ENCODE measurements around the gene CDKN1A. TPM values are rescaled to one million over a fixed set of nuclear protein-coding genes. Genes with fewer than 3 reads are reported as not detected.

CDKN1A gene
- total RNA-seq, 1 donor from 2014 or later: 50.4 TPM

DNA sequence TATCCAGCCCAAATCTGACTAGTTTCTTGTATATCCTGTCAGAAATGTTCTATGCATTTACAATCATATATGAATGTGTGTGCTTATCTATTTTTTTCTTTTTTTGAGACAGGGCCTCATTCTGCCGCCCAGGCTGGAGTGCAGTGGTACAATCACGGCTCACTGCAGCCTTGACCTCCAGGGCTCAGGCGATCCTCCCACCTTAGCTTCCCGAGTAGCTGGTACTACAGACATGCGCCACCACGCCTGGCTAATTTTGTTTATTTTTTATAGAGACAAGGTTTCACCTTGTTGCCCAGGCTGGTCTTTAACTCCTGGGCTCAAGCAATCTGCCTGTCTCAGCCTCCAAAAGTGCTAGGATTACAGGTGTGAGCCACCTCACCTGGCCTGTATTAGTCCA lies 16.1 kb downstream of the CDKN1A start:
- no peak overlapping the region for H3K4me3 Mint-ChIP-seq
- H3K9me3 Mint-ChIP-seq: peaks cover 3% of the 10 kb centered on the region
- H3K4me1 Mint-ChIP-seq: peaks cover 68% of the 10 kb centered on the region
- ATAC-seq (ENCODE audit: low read depth): no peak
- POLR2A ChIA-PET: interaction anchor here (8.1 kb wide), 1 partner anchor 14 kb away, joined by 88 read pairs; the partner anchor contains the start of gene CDKN1A
- H3K27me3 Mint-ChIP-seq: no peaks in the 10 kb centered on the region
- peaks cover under 1% of the 10 kb centered on the region for H3K36me3 Mint-ChIP-seq (ENCODE audit: low read depth)
- H3K27ac Mint-ChIP-seq: peak overlapping the region; percentile 67
- CTCF ChIA-PET: interaction anchor here (0.6 to 1.0 kb wide), 2 partner anchors 65 to 112 kb away, joined by 3 read pairs; no protein-coding TSS in a partner anchor
- TF ChIP-seq, protein P1, sequence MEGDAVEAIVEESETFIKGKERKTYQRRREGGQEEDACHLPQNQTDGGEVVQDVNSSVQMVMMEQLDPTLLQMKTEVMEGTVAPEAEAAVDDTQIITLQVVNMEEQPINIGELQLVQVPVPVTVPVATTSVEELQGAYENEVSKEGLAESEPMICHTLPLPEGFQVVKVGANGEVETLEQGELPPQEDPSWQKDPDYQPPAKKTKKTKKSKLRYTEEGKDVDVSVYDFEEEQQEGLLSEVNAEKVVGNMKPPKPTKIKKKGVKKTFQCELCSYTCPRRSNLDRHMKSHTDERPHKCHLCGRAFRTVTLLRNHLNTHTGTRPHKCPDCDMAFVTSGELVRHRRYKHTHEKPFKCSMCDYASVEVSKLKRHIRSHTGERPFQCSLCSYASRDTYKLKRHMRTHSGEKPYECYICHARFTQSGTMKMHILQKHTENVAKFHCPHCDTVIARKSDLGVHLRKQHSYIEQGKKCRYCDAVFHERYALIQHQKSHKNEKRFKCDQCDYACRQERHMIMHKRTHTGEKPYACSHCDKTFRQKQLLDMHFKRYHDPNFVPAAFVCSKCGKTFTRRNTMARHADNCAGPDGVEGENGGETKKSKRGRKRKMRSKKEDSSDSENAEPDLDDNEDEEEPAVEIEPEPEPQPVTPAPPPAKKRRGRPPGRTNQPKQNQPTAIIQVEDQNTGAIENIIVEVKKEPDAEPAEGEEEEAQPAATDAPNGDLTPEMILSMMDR (IDR thresholded peaks at IDR 0.05): no peak
- intact Hi-C loops (cut with micrococcal nuclease): no loop called here
- DNase-seq: no peak

DNA sequence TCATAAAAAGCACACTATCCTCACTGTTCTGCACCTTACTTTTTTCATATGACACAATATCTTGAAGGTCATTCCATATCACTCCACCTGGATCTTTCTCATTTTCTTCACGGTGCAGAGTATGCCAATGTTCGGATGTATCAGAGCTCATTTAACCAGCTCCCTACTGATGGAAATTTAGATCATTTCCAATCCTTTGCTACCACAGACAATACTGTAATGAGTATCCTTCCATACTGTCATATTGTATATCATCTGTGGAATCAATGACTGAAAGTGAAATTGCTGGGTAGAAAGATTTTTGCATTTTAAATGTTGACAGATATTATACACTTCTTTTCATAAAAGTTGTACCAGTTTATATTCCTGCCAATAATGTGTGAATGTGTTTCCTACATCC lies 16.9 kb downstream of the CDKN1A start:
- no peaks in the 10 kb centered on the region for H3K27me3 Mint-ChIP-seq
- TF ChIP-seq, protein P1 (IDR thresholded peaks at IDR 0.05): no peak
- DNase-seq (no peak), ATAC-seq (ENCODE audit: low read depth) (no peak)
- H3K4me3 Mint-ChIP-seq: no peak overlapping the region
- CTCF ChIA-PET: interaction anchor here (1.0 kb wide), 1 partner anchor 64 kb away, joined by 3 read pairs; no protein-coding TSS in a partner anchor
- H3K36me3 Mint-ChIP-seq (ENCODE audit: low read depth): no peaks in the 10 kb centered on the region
- intact Hi-C loops (cut with micrococcal nuclease): no loop called here
- POLR2A ChIA-PET: interaction anchor here (0.6 to 8.1 kb wide), 2 partner anchors 14 to 102 kb away, joined by 5 to 88 read pairs; partner anchors contain the start of gene CDKN1A
- H3K9me3 Mint-ChIP-seq: peaks cover 3% of the 10 kb centered on the region
- peak overlapping the region; percentile 67 for H3K27ac Mint-ChIP-seq
- H3K4me1 Mint-ChIP-seq: peaks cover 61% of the 10 kb centered on the region

DNA sequence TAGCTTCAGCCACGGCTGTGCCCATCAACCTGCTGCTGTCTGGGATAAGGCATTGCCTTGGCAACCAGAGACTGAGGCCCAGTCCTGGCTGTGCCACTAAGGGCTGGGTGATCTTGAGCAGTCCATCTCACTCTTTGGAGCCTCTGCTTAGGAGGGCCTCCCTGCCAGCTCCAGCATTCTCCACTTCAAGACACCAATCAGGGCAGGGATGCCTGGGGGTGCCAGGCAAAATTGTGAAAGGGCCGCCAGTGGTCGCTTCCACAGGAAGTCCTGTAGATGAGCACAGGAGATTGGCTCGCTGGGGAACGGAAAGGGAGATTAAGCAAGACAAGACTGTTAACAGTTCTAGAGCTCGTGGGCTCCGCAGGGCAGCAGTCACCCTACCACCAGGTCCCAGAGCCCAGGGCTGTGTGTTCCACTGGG lies 19.0 kb downstream of the CDKN1A start, which contains the start of gene RAB44:
TSS of gene RAB44 (plus strand) at position 346 of the 423 bp plus-strand sequence. CDS start 6,410 bp downstream, outside the sequence.
- ATAC-seq (ENCODE audit: low read depth): no peak
- ChIA-PET CTCF (interaction anchor here (2.1 kb wide), 1 partner anchor 62 kb away, joined by 6 read pairs; no protein-coding TSS in a partner anchor), POLR2A (interaction anchor here (0.8 to 1.7 kb wide), 2 partner anchors 15 to 55 kb away, joined by 4 read pairs; no protein-coding TSS in a partner anchor)

DNA sequence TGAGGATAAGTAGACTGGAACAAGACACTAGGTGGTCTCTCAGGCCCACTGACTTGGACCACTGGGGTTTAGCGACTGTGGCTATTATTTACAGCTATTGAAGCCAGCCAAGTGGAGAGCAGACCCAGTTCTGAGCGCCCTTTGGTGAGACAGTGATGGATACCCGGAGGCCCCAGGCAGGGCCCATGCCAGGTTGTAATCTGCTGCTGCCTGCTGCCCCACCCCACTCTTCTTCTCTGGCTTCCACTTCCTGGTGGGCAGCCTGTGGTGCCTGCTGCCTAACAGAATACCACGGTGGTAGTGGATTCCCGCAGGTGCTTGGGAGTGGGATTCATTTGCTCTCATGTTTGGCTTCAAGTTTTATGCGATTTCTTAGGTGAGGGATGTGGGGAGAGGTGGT lies 19.7 kb downstream of the CDKN1A start:
- POLR2A ChIA-PET: interaction anchor here (0.8 kb wide), 1 partner anchor 55 kb away, joined by 4 read pairs; no protein-coding TSS in a partner anchor
- no peak overlapping the region for H3K27ac Mint-ChIP-seq

More for the DNA sequence above, 19.0 kb downstream of the CDKN1A start, which contains the start of gene RAB44:
- Mint-ChIP-seq H3K27ac (no peak within 1 kb of the TSS), H3K4me3 (no peak within 1 kb of the TSS), H3K36me3 (ENCODE audit: low read depth) (no peaks in the 10 kb centered on the region), H3K27me3 (no peaks in the 10 kb centered on the region), H3K9me3 (peaks cover 3% of the 10 kb centered on the region), H3K4me1 (peaks cover 52% of the 10 kb centered on the region)
- TF ChIP-seq, protein P1 (IDR thresholded peaks at IDR 0.05): no peak
- intact Hi-C loops (cut with micrococcal nuclease): no loop called here
- DNase-seq: no peak

DNA sequence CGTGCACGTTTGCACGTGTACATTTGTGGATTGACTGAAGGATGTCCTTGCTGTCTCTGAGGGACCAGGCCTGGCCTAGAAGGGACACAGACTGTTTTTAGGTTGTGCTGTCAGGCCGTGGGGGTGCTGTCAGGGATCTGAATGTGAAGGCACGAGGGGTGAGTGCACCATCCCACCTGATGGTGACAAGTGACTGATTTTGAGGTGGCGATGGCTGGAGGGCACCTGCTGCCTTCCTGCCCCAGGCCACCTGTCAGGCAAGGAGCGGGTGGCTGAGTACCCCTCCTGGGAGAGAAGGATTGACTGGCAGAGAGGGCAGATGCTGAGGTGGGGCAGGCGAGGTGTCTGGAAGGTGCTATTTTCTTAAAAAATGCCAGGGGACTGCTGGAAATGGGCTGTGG lies 20.4 kb downstream of the CDKN1A start:
- ATAC-seq (ENCODE audit: low read depth) (no peak), DNase-seq (no peak)
- intact Hi-C loops (cut with micrococcal nuclease): no loop called here
- Mint-ChIP-seq H3K27ac (no peak overlapping the region), H3K27me3 (no peaks in the 10 kb centered on the region), H3K4me1 (peaks cover 40% of the 10 kb centered on the region), H3K36me3 (ENCODE audit: low read depth) (no peaks in the 10 kb centered on the region), H3K9me3 (peaks cover 3% of the 10 kb centered on the region), H3K4me3 (no peak overlapping the region)
- CTCF ChIA-PET: no interaction called here
- TF ChIP-seq, protein P1 (IDR thresholded peaks at IDR 0.05): no peak
- POLR2A ChIA-PET: no interaction called here

More for the DNA sequence above, 19.7 kb downstream of the CDKN1A start:
- H3K4me3 Mint-ChIP-seq: no peak overlapping the region
- TF ChIP-seq, protein P1 (IDR thresholded peaks at IDR 0.05): no peak
- no peak for DNase-seq
- H3K27me3 Mint-ChIP-seq: no peaks in the 10 kb centered on the region
- no peak for ATAC-seq (ENCODE audit: low read depth)
- intact Hi-C loops (cut with micrococcal nuclease): no loop called here
- H3K4me1 Mint-ChIP-seq: peaks cover 45% of the 10 kb centered on the region
- CTCF ChIA-PET: interaction anchor here (2.1 kb wide), 1 partner anchor 61 kb away, joined by 6 read pairs; no protein-coding TSS in a partner anchor
- no peaks in the 10 kb centered on the region for H3K36me3 Mint-ChIP-seq (ENCODE audit: low read depth)
- H3K9me3 Mint-ChIP-seq: peaks cover 3% of the 10 kb centered on the region

All from activated B cell treated with CpG ODN at 0.5 μM for 24 hours (primary cell).